GM19455 (cell line): ENCODE results near the gene ELAC1.

Experiments used
- ATAC-seq: cut with Tn5 transposase; IDR thresholded peaks from one replicate; pipeline ENCODE4 v1.9.1; 2021; ENCODE audit not compliant: unreplicated experiment

ELAC1 gene

DNA sequence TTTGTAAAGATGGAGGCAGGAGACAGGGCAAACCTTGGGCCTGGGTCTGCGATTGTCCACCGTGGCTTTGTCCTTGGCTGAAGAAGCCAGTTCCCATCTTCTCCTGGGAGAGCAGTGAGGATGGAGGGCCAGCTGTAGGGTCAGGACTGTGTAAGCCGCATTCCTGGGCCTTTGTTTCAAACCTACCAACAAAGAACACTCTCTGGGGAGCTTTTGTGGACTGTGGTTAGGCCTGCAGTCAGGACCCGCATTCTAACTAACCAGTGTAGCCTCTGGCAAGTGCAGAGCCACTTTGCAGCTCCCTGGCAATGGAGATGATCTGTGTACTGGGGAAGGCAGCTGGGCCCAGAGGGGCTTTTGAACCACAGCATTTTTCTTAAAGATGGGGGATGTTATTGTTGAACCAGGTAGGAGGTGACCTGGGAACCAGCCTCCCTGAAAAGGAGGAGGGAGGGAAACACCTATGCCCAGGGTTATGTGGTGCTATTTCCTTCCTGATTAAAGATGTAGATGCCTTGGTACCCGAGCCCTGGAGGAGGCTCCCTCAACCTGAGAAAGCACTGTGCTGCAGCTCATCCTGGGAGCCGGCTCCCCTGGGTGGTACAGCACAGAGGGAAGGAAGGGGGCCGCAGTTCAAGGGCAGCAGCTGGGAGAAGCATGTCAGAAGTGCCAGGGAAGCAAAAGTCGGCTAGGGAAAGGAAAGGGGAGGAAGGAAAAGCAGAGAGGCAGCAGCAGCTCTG is 49.5 kb downstream of the ELAC1 start:
- ATAC-seq, result no peak

DNA sequence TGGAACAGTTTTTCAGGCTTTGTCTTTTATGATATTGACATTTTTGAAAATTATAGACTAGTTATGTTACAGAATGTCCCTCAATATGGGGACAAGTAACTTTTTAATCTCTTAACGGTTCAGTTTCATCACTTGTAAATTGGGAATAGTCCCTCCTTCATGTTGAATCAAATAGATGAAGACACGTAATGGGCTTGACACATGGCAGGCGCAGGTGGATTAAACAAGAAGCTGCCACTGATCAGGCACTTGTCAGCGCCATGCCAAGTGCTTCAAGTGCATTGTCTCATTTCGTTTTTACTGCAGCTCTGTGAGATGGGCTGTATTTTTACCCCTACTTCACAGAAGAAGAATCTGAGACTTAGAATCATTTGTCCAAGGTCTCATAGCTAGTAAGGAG is 52.7 kb downstream of the ELAC1 start:
- ATAC-seq, result no peak

DNA sequence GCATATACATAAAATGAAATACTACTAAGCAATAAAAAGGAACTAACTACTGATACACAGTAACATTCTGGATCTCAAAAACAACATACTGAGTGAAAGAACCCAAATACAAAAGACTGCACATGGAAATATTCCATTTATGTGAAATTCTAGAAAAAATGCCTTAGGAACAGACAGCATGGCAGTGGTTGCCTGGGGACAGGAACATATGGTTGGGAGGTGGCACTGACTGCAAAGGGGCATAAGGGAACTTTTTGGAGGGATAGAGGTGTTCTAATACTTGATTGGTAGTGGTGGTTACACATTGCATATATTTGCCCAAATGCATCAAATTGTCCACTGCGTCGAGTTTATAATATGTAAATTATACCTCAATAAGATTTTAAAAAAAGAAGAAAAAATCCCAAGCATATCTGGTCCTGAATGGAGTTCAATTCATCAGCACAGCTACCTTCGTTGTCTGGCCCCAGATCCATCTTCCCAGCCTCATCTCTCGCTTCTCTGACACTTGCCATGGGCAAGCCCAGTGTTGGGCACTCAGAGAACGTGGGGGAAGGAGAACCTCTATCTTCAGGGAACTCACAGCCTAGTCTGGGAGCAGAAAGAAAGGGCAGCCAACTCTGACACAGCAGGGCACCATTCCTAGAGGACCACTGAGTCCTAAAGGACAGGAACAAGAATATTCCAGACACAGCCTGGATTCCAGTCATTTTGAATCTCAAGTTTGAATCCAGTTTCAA is 53.6 kb downstream of the ELAC1 start:
- ATAC-seq, result no peak

DNA sequence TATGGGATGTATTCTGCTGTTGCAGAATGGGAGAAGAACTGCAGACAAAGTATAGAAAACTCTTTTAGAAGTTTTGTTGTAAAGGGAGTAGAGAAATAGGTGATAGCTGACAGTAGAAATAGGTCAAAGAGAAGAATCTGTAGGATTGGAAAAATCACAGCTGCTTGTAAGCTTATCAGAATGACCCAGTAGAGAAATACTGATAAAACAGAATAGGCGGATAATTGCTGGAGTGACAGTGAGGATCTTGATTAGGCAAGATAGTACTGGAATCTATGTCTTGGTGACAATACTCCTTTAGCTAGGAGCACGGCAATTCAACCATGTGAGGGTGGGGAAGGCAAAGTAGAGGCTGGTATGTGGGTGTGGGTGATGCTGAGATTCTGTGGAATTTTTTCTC is 57.7 kb downstream of the ELAC1 start:
- ATAC-seq, result no peak

DNA sequence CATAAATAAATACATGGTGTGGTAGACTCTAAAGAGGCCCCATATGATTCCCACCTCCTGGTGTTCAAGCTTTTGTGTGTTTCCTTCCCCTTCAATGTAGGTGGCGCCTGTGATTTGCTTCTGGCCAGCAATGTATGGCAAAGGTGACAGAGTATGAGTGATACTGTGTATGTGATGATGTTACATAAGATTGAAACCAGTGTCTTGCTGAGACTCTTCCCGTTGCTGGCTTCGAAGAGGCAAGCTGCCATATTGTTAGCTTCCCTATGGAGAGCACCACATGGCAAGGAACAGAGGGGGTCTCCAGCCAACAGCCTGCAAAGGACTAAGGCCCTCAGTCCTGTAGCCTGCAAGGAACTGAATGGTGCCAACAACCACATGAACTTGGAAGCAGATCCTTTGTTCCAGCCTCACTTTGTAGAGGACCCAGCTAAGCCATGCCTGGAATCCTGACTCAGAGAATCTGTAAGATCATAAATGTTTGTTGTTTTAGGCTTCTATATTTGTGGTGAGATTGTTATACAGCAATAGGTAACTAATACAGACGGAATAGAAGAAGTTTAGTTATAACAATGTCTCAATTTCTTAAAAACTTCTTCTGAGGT is 60.5 kb downstream of the ELAC1 start:
- no peak for ATAC-seq

DNA sequence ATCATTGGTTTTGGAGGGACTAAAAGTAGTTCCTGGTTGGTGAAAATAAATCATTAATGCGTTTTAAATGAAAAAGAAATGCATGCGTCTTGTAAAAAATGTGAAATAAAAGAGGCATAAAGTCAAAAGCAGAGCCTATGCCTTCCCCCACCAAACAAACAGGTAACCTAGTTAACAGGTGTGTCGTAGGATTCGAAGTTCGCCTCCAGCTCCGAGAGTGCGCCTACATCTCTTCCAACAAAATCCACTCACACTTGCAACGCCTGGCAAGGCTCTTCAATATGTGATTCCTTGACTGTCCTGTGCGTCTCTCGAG is 61.5 kb downstream of the ELAC1 start:
- no peak for ATAC-seq

DNA sequence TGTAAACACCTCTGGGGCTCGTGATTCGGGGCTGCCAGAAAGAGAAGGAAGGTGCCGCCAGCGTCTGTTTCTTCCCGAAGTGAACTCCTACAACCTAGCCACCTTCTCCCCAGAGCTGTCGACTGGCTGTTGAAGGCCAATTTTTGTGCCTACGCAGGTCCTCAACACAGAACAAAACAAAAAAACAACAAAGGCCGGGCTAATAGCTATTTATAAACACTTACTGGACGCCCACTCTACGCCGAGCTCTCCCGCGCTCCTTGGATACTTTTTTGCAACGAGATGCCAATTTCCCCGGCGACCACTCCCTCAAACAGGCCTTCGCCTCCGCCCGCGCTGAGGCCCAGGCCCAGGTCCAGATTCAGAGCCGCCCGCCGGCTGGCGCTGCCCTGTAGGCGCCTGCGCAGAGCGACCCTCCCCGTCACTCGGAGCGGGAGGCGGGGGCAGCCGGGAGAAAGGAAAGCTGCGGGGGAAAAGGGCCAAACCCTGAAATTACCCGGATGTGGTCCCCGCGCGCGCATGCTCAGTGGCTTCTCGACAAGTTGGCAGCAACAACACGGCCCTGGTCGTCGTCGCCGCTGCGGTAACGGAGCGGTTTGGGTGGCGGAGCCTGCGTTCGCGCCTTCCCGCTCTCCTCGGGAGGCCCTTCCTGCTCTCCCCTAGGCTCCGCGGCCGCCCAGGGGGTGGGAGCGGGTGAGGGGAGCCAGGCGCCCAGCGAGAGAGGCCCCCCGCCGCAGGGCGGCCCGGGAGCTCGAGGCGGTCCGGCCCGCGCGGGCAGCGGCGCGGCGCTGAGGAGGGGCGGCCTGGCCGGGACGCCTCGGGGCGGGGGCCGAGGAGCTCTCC is 62.1 kb downstream of the ELAC1 start, which contains the start of gene SMAD4:
Gene SMAD4 (plus strand): TSS at position 520 of the 843 bp plus-strand sequence. CDS start 16,834 bp downstream, outside the sequence.
- peak; percentile 81 for ATAC-seq

DNA sequence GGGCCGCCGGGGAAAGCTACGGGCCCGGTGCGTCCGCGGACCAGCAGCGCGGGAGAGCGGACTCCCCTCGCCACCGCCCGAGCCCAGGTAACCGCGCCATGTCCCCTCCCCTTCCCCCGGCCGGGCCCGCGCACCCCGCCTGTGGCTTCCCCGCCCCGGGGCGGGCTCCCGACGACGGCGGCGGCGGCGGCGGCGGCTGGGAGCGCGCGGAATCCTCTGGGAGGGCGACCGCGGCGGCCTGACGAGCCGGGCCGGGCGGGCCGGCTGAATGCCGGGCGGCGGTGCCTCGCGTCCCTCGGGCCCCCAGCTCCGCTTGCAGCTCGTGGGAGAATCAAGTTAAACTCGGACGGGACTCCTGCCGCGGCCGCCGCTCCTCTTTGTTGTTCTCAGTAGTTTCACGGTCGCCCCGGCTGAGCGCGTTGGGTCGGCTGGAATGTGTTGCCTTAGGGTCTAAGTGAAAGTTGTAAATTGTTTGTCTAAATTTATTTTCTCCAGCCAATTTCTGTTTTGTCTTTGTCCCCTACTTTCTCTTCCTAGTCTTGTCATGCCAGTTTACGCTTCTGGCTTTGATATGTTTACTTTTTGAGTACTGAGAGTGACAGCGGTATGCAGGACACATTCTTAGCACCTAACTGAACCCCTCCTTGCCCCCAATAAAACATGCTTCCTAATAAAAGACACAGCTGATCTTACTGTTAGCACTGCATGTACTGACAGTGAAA is 62.9 kb downstream of the ELAC1 start:
- peak; percentile 65 for ATAC-seq

DNA sequence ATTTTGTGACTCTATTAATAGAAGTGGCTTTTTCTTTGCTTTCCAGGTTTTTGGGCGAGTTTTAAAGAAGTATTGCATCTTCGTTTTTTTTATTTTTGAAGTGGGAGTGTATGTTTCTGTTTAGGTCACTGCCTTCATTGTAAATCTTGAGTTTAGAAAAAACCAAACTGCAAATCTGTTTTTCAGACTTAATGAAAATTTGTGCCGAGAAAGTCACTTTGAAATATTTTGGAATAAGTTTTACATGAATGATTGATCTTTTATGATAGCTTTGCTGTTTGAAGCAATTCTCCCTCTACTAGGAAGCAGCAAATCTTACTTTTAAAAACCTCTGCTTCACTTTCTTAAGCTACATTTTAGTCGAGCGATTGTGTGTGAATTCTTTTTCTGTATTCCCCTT is 64.4 kb downstream of the ELAC1 start:
- no peak for ATAC-seq

DNA sequence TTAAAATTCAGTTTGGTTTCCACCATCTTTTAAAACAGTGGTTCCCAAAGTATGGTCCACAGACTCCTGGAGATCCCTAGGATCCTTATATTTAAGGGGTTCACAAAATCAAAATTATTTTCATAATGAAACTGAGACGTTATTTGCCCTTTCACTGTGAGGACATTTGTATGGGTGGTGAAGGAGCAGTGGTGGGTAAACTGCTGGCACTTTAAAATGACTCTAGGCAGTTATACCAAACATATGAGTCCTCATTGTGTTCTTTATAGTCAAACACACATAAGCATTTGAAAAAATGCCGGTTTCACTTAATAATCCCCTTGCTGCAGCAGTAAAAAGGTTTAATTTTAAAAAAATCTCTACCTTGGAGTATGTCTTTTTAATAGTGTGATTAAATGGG is 69.4 kb downstream of the ELAC1 start:
- no peak for ATAC-seq
